ENCODE data around the gene CLMN.

DNA sequence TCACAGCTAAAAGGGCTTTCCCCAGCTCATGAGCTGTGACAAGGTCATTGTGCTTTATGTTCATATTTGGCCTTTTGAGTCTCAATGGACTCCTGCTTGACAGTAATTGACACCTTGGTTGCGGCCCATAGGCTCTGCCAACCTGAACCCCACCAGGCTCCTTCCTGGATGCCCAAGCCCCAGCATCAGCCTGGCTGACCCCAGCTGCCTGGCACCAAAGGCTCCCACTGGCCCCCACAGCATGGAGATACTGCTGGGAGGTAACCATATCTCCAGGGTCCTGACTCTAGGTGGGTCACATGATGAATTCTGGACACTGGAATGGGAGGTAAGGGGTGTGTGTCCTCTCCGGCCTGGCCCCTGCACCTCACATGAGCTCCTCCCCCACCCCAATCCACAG, 50.2 kb downstream of the CLMN start:
- TF ChIP-seq, protein P1, sequence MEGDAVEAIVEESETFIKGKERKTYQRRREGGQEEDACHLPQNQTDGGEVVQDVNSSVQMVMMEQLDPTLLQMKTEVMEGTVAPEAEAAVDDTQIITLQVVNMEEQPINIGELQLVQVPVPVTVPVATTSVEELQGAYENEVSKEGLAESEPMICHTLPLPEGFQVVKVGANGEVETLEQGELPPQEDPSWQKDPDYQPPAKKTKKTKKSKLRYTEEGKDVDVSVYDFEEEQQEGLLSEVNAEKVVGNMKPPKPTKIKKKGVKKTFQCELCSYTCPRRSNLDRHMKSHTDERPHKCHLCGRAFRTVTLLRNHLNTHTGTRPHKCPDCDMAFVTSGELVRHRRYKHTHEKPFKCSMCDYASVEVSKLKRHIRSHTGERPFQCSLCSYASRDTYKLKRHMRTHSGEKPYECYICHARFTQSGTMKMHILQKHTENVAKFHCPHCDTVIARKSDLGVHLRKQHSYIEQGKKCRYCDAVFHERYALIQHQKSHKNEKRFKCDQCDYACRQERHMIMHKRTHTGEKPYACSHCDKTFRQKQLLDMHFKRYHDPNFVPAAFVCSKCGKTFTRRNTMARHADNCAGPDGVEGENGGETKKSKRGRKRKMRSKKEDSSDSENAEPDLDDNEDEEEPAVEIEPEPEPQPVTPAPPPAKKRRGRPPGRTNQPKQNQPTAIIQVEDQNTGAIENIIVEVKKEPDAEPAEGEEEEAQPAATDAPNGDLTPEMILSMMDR (IDR thresholded peaks at IDR 0.05; ENCODE audit: poor library complexity) = no peak
- TF ChIP-seq EZH2 (IDR thresholded peaks at IDR 0.05; ENCODE audit: borderline replicate concordance) (no peak), EZH2phosphoT487 (IDR thresholded peaks at IDR 0.05; ENCODE audit: low read depth, severe bottlenecking, unreplicated experiment) (no peak)
